H1 (cell line): Measurements from ENCODE around the gene PDE6D. TPM values are rescaled to one million over a fixed set of nuclear protein-coding genes. Genes with fewer than 3 reads are reported as not detected.

Source experiments
- BRCA1 ChIP-seq: IDR thresholded peaks from 2 replicates; pipeline ENCODE4 v1.6.1; 2012; ENCODE audit warnings: low read depth, low read length, improper control_type of control experiment
- CHD7 ChIP-seq: fragments of 300-600 bp; sonication (generic); IDR thresholded peaks from 2 replicates; pipeline ENCODE4 v1.7.1; 2012; ENCODE audit warnings: low read length, moderate library complexity, mild to moderate bottlenecking, inconsistent platforms; ENCODE audit not compliant: insufficient replicate concordance
- POU5F1 ChIP-seq: IDR thresholded peaks from 2 replicates; pipeline ENCODE4 v1.6.1; 2011; ENCODE audit warnings: low read depth, mild to moderate bottlenecking, low read length, moderate library complexity
- polyA plus RNA-seq, 7 experiments: library from polyadenylated mRNA; depleted of rRNA in 3 of 7; stranded (reverse) in 5 of 7; unstranded in 2 of 7; fragments of >200 nt in 5 of 7; fragments of 200-250 nt in 2 of 7; gene quantifications; 1 replicate in 5 of 7; 2 replicates in 1 of 7; 4 replicates in 1 of 7; pipeline versions ENCODE4 v1.2.1 to v1.2.3, GENCODE V29; 2011 to 2013; ENCODE audit warnings: missing spikeins in 2 of 7, mixed read lengths in 2 of 7
- total RNA-seq: library from RNA; stranded (reverse); fragmentation: NEBNext Ultra II Directional; extraction: Animal tissue kit (Norgen Biotek cat#: 25700); gene quantifications from 2 replicates; pipeline ENCODE4 v1.2.1, GENCODE V29; 2021

The PDE6D gene
- total and polyA plus RNA-seq, 2 of the 8 experiments (the other 6 are each of a cell fraction or from before 2014, with no cell fraction given): 33.7 to 63.9 TPM

GRCh38 chr2:231699006-231699405 is 82.1 kb downstream of the PDE6D start (continued):
- TF ChIP-seq CHD7 (no peak), POU5F1 (no peak), BRCA1 (no peak)
